Suprapubic skin (tissue), 4 donors: ENCODE data around the gene NPDC1. TPM values are rescaled to one million over a fixed set of nuclear protein-coding genes. Genes with fewer than 3 reads are reported as not detected.

Experiments
- DNase-seq, 2 donors: peaks; one replicate each; pipeline ENCODE4 v3.0.0-alpha.2; 2019; ENCODE audit warnings: low spot score in 2 of 2
- H3K27ac ChIP-seq: fragments of 200-600 bp; sonication (generic); one replicate; pipeline ENCODE4 v1.5.1; 2019
- H3K27me3 ChIP-seq: fragments of 200-600 bp; sonication (generic); one replicate; pipeline ENCODE4 v1.5.1; 2019
- H3K36me3 ChIP-seq: fragments of 200-600 bp; sonication (generic); one replicate; pipeline ENCODE4 v1.5.1; 2019
- H3K4me1 ChIP-seq: fragments of 200-600 bp; sonication (generic); one replicate; pipeline ENCODE4 v1.5.1; 2019
- H3K4me3 ChIP-seq: fragments of 200-600 bp; sonication (generic); one replicate; pipeline ENCODE4 v1.5.1; 2019; ENCODE audit warnings: mild to moderate bottlenecking
- H3K9me3 ChIP-seq: fragments of 200-600 bp; sonication (generic); one replicate; pipeline ENCODE4 v1.5.1; 2019
- EP300 ChIP-seq: sonication (generic); formaldehyde crosslinking; IDR thresholded peaks from one replicate; pipeline ENCODE4 v1.6.1; 2017; ENCODE audit warnings: antibody characterized with exemption
- POLR2A ChIP-seq, 2 donors: fragments of 450-650 bp; IDR thresholded peaks; one replicate each; pipeline ENCODE4 v1.6.1; 2017; ENCODE audit warnings: antibody characterized with exemption in 2 of 2, mild to moderate bottlenecking in 2 of 2, moderate library complexity in 2 of 2
- POLR2AphosphoS5 ChIP-seq, 3 donors: sonication (generic); formaldehyde crosslinking; IDR thresholded peaks; one replicate each; pipeline ENCODE4 v1.6.1; 2017; ENCODE audit warnings: antibody characterized with exemption in 3 of 3
- WGBS: methylation state at CpG from one replicate; pipeline ENCODE4 v1.1.5; 2018; 5-methylcytosine and 5-hydroxymethylcytosine counted together
- total RNA-seq, 4 donors: library from RNA; depleted of rRNA; stranded (reverse); fragments of >200 nt; gene quantifications; one replicate each; pipeline ENCODE4 v1.1.0, GENCODE V29; 2016
- TF ChIP-seq, protein P1 (sequence below), 2 donors: fragments of 200-600 bp in 1 of 2; fragments of 450-650 bp in 1 of 2; sonication (generic) in 1 of 2; IDR thresholded peaks; one replicate each; pipeline ENCODE4 v1.5.1; 2016 to 2019; ENCODE audit warnings: antibody characterized with exemption in 2 of 2, mild to moderate bottlenecking in 1 of 2, moderate library complexity in 1 of 2

NPDC1 gene
- total RNA-seq, 4 donors from 2014 or later: 22.2 to 64.0 (median 47.3) TPM

DNA sequence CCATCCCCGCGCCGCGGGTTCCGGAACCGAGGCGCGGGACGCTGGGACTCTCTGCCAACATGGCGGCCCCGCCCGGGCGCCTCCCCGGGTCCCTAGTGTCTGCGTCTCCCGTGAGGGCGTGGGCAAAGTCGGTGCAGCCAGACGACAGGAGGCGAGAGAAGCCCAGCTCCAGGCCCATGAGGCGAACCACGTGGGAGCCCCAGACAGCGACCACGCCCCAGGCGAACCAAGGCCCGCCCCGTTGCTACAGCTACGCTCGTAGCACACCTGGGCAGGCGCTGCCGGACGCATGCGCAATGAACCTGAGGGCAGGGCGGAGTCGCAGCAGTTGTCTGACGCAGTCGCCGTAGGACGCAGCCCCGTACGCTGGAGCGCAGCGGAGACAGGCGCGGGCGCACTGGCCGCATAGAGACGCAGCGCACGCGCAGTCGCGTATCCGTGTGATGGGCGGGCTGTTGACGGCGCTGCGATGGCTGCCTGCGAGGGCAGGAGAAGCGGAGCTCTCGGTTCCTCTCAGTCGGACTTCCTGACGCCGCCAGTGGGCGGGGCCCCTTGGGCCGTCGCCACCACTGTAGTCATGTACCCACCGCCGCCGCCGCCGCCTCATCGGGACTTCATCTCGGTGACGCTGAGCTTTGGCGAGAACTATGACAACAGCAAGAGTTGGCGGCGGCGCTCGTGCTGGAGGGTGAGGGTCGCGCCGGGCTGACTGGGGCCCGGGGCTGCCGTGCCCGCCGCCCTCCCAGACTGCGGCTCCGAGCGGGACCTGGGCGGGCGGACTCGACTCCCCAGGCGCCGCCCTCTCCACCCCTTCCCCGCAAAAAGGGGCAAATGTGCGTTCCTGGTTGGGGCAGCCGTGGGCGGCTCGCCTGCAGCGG is 40.8 kb upstream of the NPDC1 start, which contains the start of gene MAN1B1:
TSS of gene MAN1B1 (plus strand) at position 455 of the 878 bp plus-strand sequence. CDS start at position 470, 15 bp downstream.
- peak within 1 kb of the TSS; percentile 83 for H3K4me3 ChIP-seq
- H3K4me1 ChIP-seq: peaks cover 72% of the 10 kb centered on the region
- WGBS: no CpG with 5 or more reads among the region's 101 CpGs
- peaks cover 36% of the 10 kb centered on the region for H3K36me3 ChIP-seq
- peak within 1 kb of the TSS; percentile 96 for H3K27ac ChIP-seq
- TF ChIP-seq, protein P1, sequence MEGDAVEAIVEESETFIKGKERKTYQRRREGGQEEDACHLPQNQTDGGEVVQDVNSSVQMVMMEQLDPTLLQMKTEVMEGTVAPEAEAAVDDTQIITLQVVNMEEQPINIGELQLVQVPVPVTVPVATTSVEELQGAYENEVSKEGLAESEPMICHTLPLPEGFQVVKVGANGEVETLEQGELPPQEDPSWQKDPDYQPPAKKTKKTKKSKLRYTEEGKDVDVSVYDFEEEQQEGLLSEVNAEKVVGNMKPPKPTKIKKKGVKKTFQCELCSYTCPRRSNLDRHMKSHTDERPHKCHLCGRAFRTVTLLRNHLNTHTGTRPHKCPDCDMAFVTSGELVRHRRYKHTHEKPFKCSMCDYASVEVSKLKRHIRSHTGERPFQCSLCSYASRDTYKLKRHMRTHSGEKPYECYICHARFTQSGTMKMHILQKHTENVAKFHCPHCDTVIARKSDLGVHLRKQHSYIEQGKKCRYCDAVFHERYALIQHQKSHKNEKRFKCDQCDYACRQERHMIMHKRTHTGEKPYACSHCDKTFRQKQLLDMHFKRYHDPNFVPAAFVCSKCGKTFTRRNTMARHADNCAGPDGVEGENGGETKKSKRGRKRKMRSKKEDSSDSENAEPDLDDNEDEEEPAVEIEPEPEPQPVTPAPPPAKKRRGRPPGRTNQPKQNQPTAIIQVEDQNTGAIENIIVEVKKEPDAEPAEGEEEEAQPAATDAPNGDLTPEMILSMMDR (IDR thresholded peaks at IDR 0.05): no peak
- TF ChIP-seq POLR2AphosphoS5 (IDR thresholded peaks at IDR 0.05) (peak in 2 of 3 donors; percentile 7 to 88), POLR2A (IDR thresholded peaks at IDR 0.05) (peak in 1 of 2 donors; percentile 37), EP300 (no peak)
- DNase-seq: peak; percentile 98 to 99
- no peaks in the 10 kb centered on the region for H3K27me3 ChIP-seq
- H3K9me3 ChIP-seq: no peaks in the 10 kb centered on the region

DNA sequence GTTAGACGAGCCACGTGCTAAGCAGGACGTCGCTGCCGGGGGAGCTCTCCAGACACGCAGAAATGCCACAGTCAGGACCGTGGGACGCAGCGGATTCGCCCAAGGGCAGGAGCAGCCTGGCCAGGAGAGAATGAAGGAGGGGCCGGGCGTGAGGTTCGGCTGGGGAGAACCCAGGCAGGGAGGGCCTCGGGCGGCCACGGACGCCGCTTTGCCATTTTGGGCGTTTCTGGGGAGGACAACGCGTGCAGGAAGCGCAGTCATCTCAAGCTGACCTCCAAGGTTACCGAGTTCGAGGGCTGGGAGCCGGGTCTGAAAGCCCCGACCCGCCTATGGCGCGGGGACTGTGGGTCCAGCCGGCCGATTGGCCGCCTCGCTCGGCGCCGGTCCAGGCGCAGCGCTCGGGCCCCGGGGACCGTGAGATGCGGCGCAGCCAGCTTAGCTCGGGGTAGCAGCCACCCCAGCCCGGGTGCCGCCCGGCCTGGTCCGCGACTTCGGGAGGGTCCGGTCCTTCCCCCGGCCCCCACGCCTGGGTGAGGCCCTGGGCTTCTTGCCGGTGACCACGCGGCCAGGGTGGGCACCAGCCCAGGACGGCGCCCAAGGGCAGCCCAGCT is 40.0 kb upstream of the NPDC1 start:
- 0% methylated on average over 11 of the region's 58 CpGs for WGBS
- H3K36me3 ChIP-seq: peaks cover 32% of the 10 kb centered on the region
- DNase-seq: peak; percentile 85 to 86
- H3K27ac ChIP-seq: peak overlapping the region; percentile 96
- no peaks in the 10 kb centered on the region for H3K9me3 ChIP-seq
- peak overlapping the region; percentile 83 for H3K4me3 ChIP-seq
- TF ChIP-seq EP300 (no peak), POLR2AphosphoS5 (IDR thresholded peaks at IDR 0.05) (no peak), POLR2A (IDR thresholded peaks at IDR 0.05) (no peak)
- TF ChIP-seq, protein P1 (IDR thresholded peaks at IDR 0.05): no peak
- H3K4me1 ChIP-seq: peaks cover 72% of the 10 kb centered on the region
- no peaks in the 10 kb centered on the region for H3K27me3 ChIP-seq

DNA sequence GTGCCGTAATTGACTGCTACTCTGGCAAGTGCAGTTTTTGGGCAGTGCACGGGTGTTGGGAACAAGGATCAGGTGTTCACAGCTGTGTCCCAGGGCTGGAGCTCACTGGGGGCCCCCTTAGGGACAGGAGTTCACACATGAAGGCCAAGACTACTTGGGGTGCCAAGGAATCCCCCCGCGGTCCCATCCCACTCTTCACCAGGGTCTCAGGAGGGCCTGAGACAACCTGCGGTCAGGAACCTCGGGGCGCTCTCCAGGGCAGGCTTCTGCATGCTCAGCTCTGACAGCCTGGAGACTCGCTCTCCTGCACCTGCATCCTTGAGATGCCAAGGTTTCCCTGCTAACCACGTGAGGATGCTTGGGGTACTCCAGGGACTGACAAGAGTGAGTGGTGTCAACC is 38.5 kb upstream of the NPDC1 start:
- H3K36me3 ChIP-seq: peaks cover 35% of the 10 kb centered on the region
- no peak overlapping the region for H3K4me3 ChIP-seq
- 24% methylated on average over 8 of the region's 9 CpGs for WGBS
- H3K9me3 ChIP-seq: no peaks in the 10 kb centered on the region
- no peak for TF ChIP-seq EP300
- TF ChIP-seq POLR2AphosphoS5 (IDR thresholded peaks at IDR 0.05): no peak
- TF ChIP-seq, protein P1 (IDR thresholded peaks at IDR 0.05): no peak
- no peak for TF ChIP-seq POLR2A (IDR thresholded peaks at IDR 0.05)
- no peaks in the 10 kb centered on the region for H3K27me3 ChIP-seq
- no peak for DNase-seq
- peaks cover 69% of the 10 kb centered on the region for H3K4me1 ChIP-seq
- peak overlapping the region; percentile 96 for H3K27ac ChIP-seq

DNA sequence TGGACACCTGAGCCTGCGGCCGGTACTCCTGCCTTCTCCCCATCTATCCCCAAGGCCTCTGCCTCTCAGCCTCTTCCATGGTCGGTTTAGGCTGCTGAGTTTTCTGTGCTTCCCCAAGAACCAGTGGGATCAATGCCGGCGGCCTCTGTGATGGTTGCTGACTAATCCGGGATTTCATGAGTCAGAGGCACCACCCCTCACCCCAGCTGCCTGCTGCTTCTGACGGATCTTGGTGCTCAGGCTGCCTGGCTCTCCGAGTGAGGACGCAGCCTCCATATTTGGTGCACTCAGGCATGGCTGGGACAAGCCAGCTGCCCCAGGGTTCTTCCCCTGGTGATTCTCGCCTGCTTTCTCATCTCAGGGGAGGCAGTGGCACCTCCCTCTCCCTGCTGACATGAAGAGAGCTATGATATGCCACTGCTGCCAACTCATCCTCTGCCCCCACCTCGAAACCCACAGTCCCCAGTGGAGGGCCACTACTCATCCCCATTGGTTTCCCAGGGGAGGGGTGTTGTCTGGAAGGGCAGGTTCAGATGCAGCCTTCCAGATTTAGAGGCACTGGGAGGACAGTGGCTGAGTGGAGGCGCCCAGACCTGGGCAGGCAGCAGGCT is 37.5 kb upstream of the NPDC1 start:
- DNase-seq: peak in 1 of 2 donors; percentile 85

More for the DNA sequence above, 37.5 kb upstream of the NPDC1 start:
- 47% methylated on average over 7 of the region's 12 CpGs for WGBS
- H3K27ac ChIP-seq: peak overlapping the region; percentile 96
- H3K9me3 ChIP-seq: no peaks in the 10 kb centered on the region
- H3K4me1 ChIP-seq: peaks cover 69% of the 10 kb centered on the region
- H3K36me3 ChIP-seq: peaks cover 34% of the 10 kb centered on the region
- H3K4me3 ChIP-seq: no peak overlapping the region
- TF ChIP-seq, protein P1 (IDR thresholded peaks at IDR 0.05): no peak
- TF ChIP-seq POLR2AphosphoS5 (IDR thresholded peaks at IDR 0.05): no peak
- no peak for TF ChIP-seq EP300
- TF ChIP-seq POLR2A (IDR thresholded peaks at IDR 0.05): no peak
- no peaks in the 10 kb centered on the region for H3K27me3 ChIP-seq
